Measurements from ENCODE around the gene ZNF679.

DNA sequence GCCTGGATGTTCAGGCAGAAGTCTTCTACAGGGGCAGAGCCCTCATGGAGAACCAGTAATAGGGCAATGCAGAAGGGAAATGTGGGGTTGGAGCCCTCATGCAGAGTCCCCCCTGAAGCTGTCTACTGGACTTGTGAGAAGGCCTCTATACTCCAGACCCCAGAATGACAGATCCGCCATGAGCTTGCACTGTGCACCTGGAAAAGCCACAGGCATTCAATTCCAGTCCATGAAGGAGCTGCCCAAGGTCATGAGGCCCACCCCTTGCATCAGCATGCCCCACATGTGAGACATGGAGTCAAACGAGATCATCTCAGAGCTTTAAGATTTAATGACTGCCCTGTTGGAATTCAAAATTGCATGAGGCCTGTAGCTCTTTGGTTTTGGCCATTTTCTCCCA is 4.9 kb upstream of the ZNF679 start:
- TF ChIP-seq EZH2phosphoT487 (IDR thresholded peaks at IDR 0.05; ENCODE audit: borderline replicate concordance, low read length), result no peak
- TF ChIP-seq, protein P1, sequence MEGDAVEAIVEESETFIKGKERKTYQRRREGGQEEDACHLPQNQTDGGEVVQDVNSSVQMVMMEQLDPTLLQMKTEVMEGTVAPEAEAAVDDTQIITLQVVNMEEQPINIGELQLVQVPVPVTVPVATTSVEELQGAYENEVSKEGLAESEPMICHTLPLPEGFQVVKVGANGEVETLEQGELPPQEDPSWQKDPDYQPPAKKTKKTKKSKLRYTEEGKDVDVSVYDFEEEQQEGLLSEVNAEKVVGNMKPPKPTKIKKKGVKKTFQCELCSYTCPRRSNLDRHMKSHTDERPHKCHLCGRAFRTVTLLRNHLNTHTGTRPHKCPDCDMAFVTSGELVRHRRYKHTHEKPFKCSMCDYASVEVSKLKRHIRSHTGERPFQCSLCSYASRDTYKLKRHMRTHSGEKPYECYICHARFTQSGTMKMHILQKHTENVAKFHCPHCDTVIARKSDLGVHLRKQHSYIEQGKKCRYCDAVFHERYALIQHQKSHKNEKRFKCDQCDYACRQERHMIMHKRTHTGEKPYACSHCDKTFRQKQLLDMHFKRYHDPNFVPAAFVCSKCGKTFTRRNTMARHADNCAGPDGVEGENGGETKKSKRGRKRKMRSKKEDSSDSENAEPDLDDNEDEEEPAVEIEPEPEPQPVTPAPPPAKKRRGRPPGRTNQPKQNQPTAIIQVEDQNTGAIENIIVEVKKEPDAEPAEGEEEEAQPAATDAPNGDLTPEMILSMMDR (IDR thresholded peaks at IDR 0.05; ENCODE audit: low read depth, low read length, poor library complexity, severe bottlenecking), result no peak
